Right ventricle myocardium superior (tissue), 1 donor: ENCODE data around the gene DCAF6. TPM values are rescaled to one million over a fixed set of nuclear protein-coding genes. Genes with fewer than 3 reads are reported as not detected.
"Not testable (repeated sequence)": the region's sequence is repeated elsewhere in the genome, so short reads cannot be mapped to it uniquely, and the experiment has no call there.

Experiments used
- ATAC-seq: fragments of 200-7000 bp; cut with Tn5 transposase; one replicate; pipeline ENCODE4 v1.9.1; 2020; ENCODE audit warnings: mild to moderate bottlenecking; ENCODE audit not compliant: poor library complexity
- DNase-seq: peaks from one replicate; pipeline ENCODE4 v3.0.0-alpha.2; 2020
- intact Hi-C: fragments of 100-400 bp; cut with DNase I; formaldehyde crosslinking; loops from one replicate; pipeline ENCODE4 v1.11.2; 2022
- long read RNA-seq: library from polyadenylated mRNA; unstranded; transcript quantifications from one replicate; pipeline ENCODE4 v2.0.0, GENCODE V29; 2021
- total RNA-seq: library from RNA; stranded (reverse); fragmentation: NEBNext Ultra II Directional; extraction: Animal tissue kit (Norgen Biotek cat#: 25700); gene quantifications from one replicate; pipeline ENCODE4 v1.2.1, GENCODE V29; 2021
- donor health status: DM: no; HTN: yes; CAD: no; lungs with severe emphysema.

The DCAF6 gene
- 224 TPM for total RNA-seq
- long read RNA-seq, transcript DCAF6-203 (20 exons, 3,302 nt) = major isoform, 102 of 592 reads
- long read RNA-seq, transcript DCAF6-202 (22 exons, 3,349 nt) = minor isoform, 83 of 592 reads
- long read RNA-seq, transcript DCAF6-201 (19 exons, 3,186 nt) = minor isoform, 24 of 592 reads
- long read RNA-seq, partial matches to known transcripts = 108 of 592 reads
- long read RNA-seq, other reads (novel, unspliced or antisense) = 272 of 592 reads

GRCh38 chr1:167936068-167936929, at the start of gene DCAF6:
Gene DCAF6 (plus strand): TSS chr1:167936683. CDS start chr1:167936912, 229 bp downstream.
- ATAC-seq (peak; percentile 93), DNase-seq (peak; percentile 97)
- intact Hi-C loops = no loop called here

GRCh38 chr1:167887187-167887586, 49.3 kb upstream of the DCAF6 start:
- intact Hi-C loops, DNase-seq, ATAC-seq: not testable (repeated sequence)

GRCh38 chr1:167890400-167890799, 46.1 kb upstream of the DCAF6 start:
- intact Hi-C loops = no loop called here
- no peak for DNase-seq
- peak; percentile 64 for ATAC-seq

- ATAC-seq = no peak
- DNase-seq = no peak
- intact Hi-C loops = no loop called here
Observed at GRCh38 chr1:167893798-167894197, 42.7 kb upstream of the DCAF6 start.

- intact Hi-C loops = no loop called here
- no peak for ATAC-seq
- DNase-seq = no peak
Observed at GRCh38 chr1:167898578-167899222, 37.8 kb upstream of the DCAF6 start.

GRCh38 chr1:167899253-167899681, 37.2 kb upstream of the DCAF6 start:
- DNase-seq (peak; percentile 64), ATAC-seq (peak; percentile 83)
- intact Hi-C loops = no loop called here

- no peak for DNase-seq
- intact Hi-C loops = no loop called here
- ATAC-seq = no peak
Observed at GRCh38 chr1:167900907-167901306, 35.6 kb upstream of the DCAF6 start.

- intact Hi-C loops = no loop called here
- no peak for DNase-seq
- ATAC-seq = no peak
Observed at GRCh38 chr1:167904652-167905130, 31.8 kb upstream of the DCAF6 start.

- DNase-seq = no peak
- ATAC-seq = no peak
- intact Hi-C loops = no loop called here
Observed at GRCh38 chr1:167905182-167905581, 31.3 kb upstream of the DCAF6 start.

- DNase-seq = no peak
- ATAC-seq = no peak
- intact Hi-C loops = no loop called here
Observed at GRCh38 chr1:167905671-167906070, 30.8 kb upstream of the DCAF6 start.

- no peak for ATAC-seq
- intact Hi-C loops = no loop called here
- no peak for DNase-seq
Observed at GRCh38 chr1:167909691-167910180, 26.7 kb upstream of the DCAF6 start.

- ATAC-seq = peak; percentile 77
- DNase-seq = no peak
- intact Hi-C loops = no loop called here
Observed at GRCh38 chr1:167910530-167910929, 26.0 kb upstream of the DCAF6 start.

- intact Hi-C loops = no loop called here
- DNase-seq (no peak), ATAC-seq (no peak)
Observed at GRCh38 chr1:167911413-167911812, 25.1 kb upstream of the DCAF6 start.

GRCh38 chr1:167912294-167912693, 24.2 kb upstream of the DCAF6 start:
- no peak for ATAC-seq
- no peak for DNase-seq
- intact Hi-C loops = no loop called here

- ATAC-seq = no peak
- intact Hi-C loops = no loop called here
- no peak for DNase-seq
Observed at GRCh38 chr1:167913895-167914496, 22.5 kb upstream of the DCAF6 start, which contains the start of gene ADCY10. Gene ADCY10 (minus strand): TSS chr1:167914134. CDS start chr1:167905140, 8,994 bp downstream.

GRCh38 chr1:167915569-167915968, 20.9 kb upstream of the DCAF6 start:
- DNase-seq = no peak
- ATAC-seq = no peak
- intact Hi-C loops = no loop called here

- intact Hi-C loops = no loop called here
- ATAC-seq (no peak), DNase-seq (no peak)
Observed at GRCh38 chr1:167916766-167917511, 19.5 kb upstream of the DCAF6 start.

- DNase-seq = no peak
Observed at GRCh38 chr1:167922023-167922422, 14.5 kb upstream of the DCAF6 start.

More at GRCh38 chr1:167922023-167922422, 14.5 kb upstream of the DCAF6 start:
- peak; percentile 77 for ATAC-seq
- intact Hi-C loops = no loop called here
